Thyroid gland (tissue), 4 donors: ENCODE measurements around the gene ARL6. TPM values are rescaled to one million over a fixed set of nuclear protein-coding genes. Genes with fewer than 3 reads are reported as not detected.

Experiments used
- DNase-seq, 2 donors: peaks; one replicate each; pipeline ENCODE4 v3.0.0-alpha.2; 2019
- H3K27ac ChIP-seq, 3 donors: fragments of 200-600 bp; sonication (generic); 1 replicate in 2 of 3; 2 replicates in 1 of 3; pipeline ENCODE4 v1.5.1; 2016 to 2019; ENCODE audit warnings: mild to moderate bottlenecking in 1 of 3, moderate library complexity in 1 of 3
- H3K27me3 ChIP-seq: fragments of 200-600 bp; sonication (generic); one replicate; pipeline ENCODE4 v1.5.1; 2019
- H3K36me3 ChIP-seq, 2 donors: fragments of 200-600 bp; sonication (generic); one replicate each; pipeline ENCODE4 v1.5.1; 2016 to 2019
- H3K4me1 ChIP-seq, 2 donors: fragments of 200-600 bp; sonication (generic); one replicate each; pipeline ENCODE4 v1.5.1; 2017 to 2019
- H3K4me3 ChIP-seq, 3 donors: fragments of 200-600 bp; sonication (generic); replicated peaks in 1 of 3; 1 replicate in 2 of 3; 2 replicates in 1 of 3; pipeline ENCODE4 v1.5.1; 2016; ENCODE audit warnings: mild to moderate bottlenecking in 1 of 3
- H3K9me3 ChIP-seq: fragments of 200-600 bp; sonication (generic); one replicate; pipeline ENCODE4 v1.5.1; 2017
- CTCF ChIP-seq, 6 experiments: fragments of 200-600 bp in 3 of 6; fragments of 450-650 bp in 3 of 6; sonication (generic) in 3 of 6; IDR thresholded peaks; one replicate each; pipeline ENCODE4 v1.5.1; 2016 to 2019; ENCODE audit warnings: antibody characterized with exemption in 6 of 6, mild to moderate bottlenecking in 2 of 6, inconsistent platforms in 1 of 6, moderate library complexity in 1 of 6
- POLR2A ChIP-seq, 2 donors: fragments of 450-650 bp; IDR thresholded peaks; one replicate each; pipeline ENCODE4 v1.6.1; 2017; ENCODE audit warnings: antibody characterized with exemption in 2 of 2, mild to moderate bottlenecking in 2 of 2, moderate library complexity in 1 of 2
- WGBS, 2 donors: methylation state at CpG; one replicate each; pipeline ENCODE4 v1.1.5; 2017; 5-methylcytosine and 5-hydroxymethylcytosine counted together
- intact Hi-C: fragments of 100-400 bp; cut with DNase I; formaldehyde crosslinking; loops from one replicate; pipeline ENCODE4 v1.15.1; 2023
- total RNA-seq, 4 donors: library from RNA; depleted of rRNA; stranded (reverse); fragments of >200 nt; gene quantifications; one replicate each; pipeline ENCODE4 v1.2.3, GENCODE V29; 2016

The ARL6 gene
- total RNA-seq, 4 donors from 2014 or later, result 6.9 to 15.5 (median 12.4) TPM

GRCh38 chr3:97810779-97811390 is 46.3 kb downstream of the ARL6 start:
- intact Hi-C loops, result no loop called here
- H3K9me3 ChIP-seq, result no peaks in the 10 kb centered on the region
- H3K36me3 ChIP-seq, result no peaks in the 10 kb centered on the region
- H3K27ac ChIP-seq, result no peak overlapping the region
- H3K4me1 ChIP-seq, result no peaks in the 10 kb centered on the region
- TF ChIP-seq CTCF (IDR thresholded peaks at IDR 0.05) (no peak), POLR2A (IDR thresholded peaks at IDR 0.05) (no peak)
- H3K4me3 ChIP-seq, result no peak overlapping the region
- WGBS, 2 donors, result 75 to 81% methylated on average over 2 of the region's 2 CpGs
- H3K27me3 ChIP-seq, result no peaks in the 10 kb centered on the region
- DNase-seq, result no peak

- H3K27me3 ChIP-seq, result no peaks in the 10 kb centered on the region
- no peak overlapping the region for H3K4me3 ChIP-seq
- H3K27ac ChIP-seq, result no peak overlapping the region
- no peaks in the 10 kb centered on the region for H3K4me1 ChIP-seq
- H3K36me3 ChIP-seq, result no peaks in the 10 kb centered on the region
- 0 to 17% methylated on average over 1 of the region's 1 CpG for WGBS, 2 donors
- TF ChIP-seq CTCF (IDR thresholded peaks at IDR 0.05) (no peak), POLR2A (IDR thresholded peaks at IDR 0.05) (no peak)
- intact Hi-C loops, result no loop called here
- peak; percentile 66 to 75 for DNase-seq
- no peaks in the 10 kb centered on the region for H3K9me3 ChIP-seq
Observed at GRCh38 chr3:97815149-97815917, 50.8 kb downstream of the ARL6 start.

DNA sequence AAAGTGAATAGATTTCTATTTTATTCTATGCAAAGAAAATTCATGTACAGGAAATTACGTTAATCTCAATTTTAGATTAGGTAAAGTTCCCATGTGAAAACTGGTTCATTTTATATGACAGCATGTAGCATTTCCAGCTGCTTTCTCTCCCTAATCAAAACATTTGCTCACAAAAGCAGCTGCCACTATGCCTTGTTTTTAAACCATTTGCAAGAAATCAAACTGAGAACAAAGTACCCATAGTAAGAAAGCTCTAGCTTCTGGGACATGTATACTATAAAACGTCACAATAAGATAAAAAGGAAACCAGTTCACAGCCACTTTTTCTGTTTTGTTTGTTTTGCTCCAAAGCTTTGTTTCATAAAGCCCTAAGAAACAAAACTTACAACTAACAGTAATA is 52.3 kb downstream of the ARL6 start:
- Histone ChIP-seq H3K4me3 (no peak overlapping the region), H3K9me3 (no peaks in the 10 kb centered on the region), H3K27me3 (no peaks in the 10 kb centered on the region), H3K36me3 (no peaks in the 10 kb centered on the region), H3K27ac (no peak overlapping the region), H3K4me1 (peaks cover 0 to 3% of the 10 kb centered on the region in 2 donors)
- no peak for TF ChIP-seq CTCF (IDR thresholded peaks at IDR 0.05)
- intact Hi-C loops, result no loop called here
- 90 to 92% methylated on average over 2 of the region's 2 CpGs for WGBS, 2 donors
- no peak for DNase-seq

DNA sequence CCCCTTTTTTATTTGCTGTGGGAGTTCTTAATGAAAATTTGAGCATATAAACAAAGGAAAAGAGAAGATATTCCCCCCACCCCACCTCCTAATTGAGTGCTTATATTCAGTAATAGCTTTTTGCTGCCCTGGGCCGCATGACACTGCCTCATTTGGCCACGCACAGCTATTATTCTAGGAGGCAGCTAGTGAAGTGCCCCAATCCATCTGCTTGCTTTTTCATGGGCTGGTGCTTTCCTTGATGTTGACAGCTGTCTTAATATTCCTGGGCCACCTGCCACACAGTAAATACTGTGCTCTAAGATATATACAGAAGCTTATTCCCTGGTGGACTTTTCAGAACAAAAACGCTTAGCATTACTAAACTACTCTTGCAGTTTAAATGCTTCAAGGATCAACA is 53.4 kb downstream of the ARL6 start:
- 39 to 58% methylated on average over 3 of the region's 3 CpGs for WGBS, 2 donors
- intact Hi-C loops, result no loop called here
- Histone ChIP-seq H3K27me3 (no peaks in the 10 kb centered on the region), H3K36me3 (no peaks in the 10 kb centered on the region), H3K4me3 (no peak overlapping the region), H3K4me1 (peaks cover 0 to 3% of the 10 kb centered on the region in 2 donors), H3K27ac (no peak overlapping the region), H3K9me3 (no peaks in the 10 kb centered on the region)
- TF ChIP-seq POLR2A (IDR thresholded peaks at IDR 0.05) (no peak), CTCF (IDR thresholded peaks at IDR 0.05) (no peak)
- peak in 1 of 2 donors; percentile 46 for DNase-seq

- 89 to 90% methylated on average over 5 of the region's 5 CpGs for WGBS, 2 donors
- H3K9me3 ChIP-seq, result no peaks in the 10 kb centered on the region
- peaks cover 10 to 21% of the 10 kb centered on the region in 2 donors for H3K4me1 ChIP-seq
- H3K27me3 ChIP-seq, result no peaks in the 10 kb centered on the region
- intact Hi-C loops, result loop anchor here (5.0 kb wide), 1 partner anchor 152 kb away; the partner anchor contains the start of gene RIOX2
- TF ChIP-seq CTCF (IDR thresholded peaks at IDR 0.05), result no peak
- TF ChIP-seq POLR2A (IDR thresholded peaks at IDR 0.05), result no peak
- no peak for DNase-seq
- H3K36me3 ChIP-seq, result no peaks in the 10 kb centered on the region
- no peak overlapping the region for H3K4me3 ChIP-seq
- H3K27ac ChIP-seq, result peak overlapping the region; percentile 87 to 94 (median 89)
Observed at GRCh38 chr3:97820780-97821179, 56.2 kb downstream of the ARL6 start.
